ENCODE measurements around the gene CCDC157.

DNA sequence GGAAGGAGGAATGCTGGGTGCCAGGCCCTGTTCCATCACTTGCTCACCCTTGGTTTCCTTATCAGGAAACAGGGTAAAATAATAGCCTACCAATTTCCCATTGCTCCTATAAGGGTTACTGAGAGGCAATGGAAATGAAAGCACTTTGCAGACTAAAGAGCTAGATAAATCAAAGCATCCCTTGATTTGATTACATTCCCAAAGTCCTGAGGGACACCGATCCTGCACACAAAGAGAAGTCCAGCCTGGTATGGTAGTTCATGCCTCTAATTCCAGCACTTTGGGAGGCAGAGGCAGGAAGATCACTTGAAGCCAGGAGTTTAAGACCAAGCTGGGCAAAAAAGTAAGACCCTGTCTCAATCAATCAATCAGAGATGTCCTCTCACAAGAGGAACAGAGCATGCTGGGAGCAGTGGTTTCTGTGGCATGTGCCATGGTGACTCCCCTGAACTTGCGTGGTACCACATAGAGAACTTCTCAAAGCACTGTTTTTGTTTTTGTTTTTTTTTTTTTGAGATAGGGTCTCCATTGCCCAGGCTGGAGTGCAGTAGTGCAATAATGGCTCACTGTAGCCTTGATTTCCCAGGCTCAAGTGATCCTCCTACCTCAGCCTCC is 40.7 kb upstream of the CCDC157 start:
- TF ChIP-seq, protein P1, sequence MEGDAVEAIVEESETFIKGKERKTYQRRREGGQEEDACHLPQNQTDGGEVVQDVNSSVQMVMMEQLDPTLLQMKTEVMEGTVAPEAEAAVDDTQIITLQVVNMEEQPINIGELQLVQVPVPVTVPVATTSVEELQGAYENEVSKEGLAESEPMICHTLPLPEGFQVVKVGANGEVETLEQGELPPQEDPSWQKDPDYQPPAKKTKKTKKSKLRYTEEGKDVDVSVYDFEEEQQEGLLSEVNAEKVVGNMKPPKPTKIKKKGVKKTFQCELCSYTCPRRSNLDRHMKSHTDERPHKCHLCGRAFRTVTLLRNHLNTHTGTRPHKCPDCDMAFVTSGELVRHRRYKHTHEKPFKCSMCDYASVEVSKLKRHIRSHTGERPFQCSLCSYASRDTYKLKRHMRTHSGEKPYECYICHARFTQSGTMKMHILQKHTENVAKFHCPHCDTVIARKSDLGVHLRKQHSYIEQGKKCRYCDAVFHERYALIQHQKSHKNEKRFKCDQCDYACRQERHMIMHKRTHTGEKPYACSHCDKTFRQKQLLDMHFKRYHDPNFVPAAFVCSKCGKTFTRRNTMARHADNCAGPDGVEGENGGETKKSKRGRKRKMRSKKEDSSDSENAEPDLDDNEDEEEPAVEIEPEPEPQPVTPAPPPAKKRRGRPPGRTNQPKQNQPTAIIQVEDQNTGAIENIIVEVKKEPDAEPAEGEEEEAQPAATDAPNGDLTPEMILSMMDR (conservative IDR thresholded peaks at IDR 0.05; ENCODE audit: low read length), result no peak
- no peak for TF ChIP-seq EZH2phosphoT487 (IDR thresholded peaks at IDR 0.05; ENCODE audit: borderline replicate concordance, low read depth, low read length)

Measured in OCI-LY7 (cell line).